Kidney (tissue), 14 donors: ENCODE data around the gene DDX27. TPM values are rescaled to one million over a fixed set of nuclear protein-coding genes. Genes with fewer than 3 reads are reported as not detected.

Experiments used
- DNase-seq, 5 donors: peaks; one replicate each; pipeline ENCODE4 v3.0.0-alpha.2; 2013 to 2020
- FAIRE-seq: peaks from 2 replicates; lab custom pipeline; 2012; peaks lifted over from hg19 to GRCh38; lab: Jason Lieb, UNC
- H3K27ac ChIP-seq, 2 donors: one replicate each; pipeline ENCODE4 v1.7.0; 2013; ENCODE audit warnings: low read depth in 2 of 2, low read length in 2 of 2, inconsistent platforms in 1 of 2
- H3K27me3 ChIP-seq: one replicate; pipeline ENCODE4 v1.7.1; 2013; ENCODE audit warnings: low read length, inconsistent platforms; ENCODE audit not compliant: control insufficient read depth, insufficient read depth
- H3K36me3 ChIP-seq, 3 donors: one replicate each; pipeline versions ENCODE4 v1.7.0 to v1.7.1; 2013; ENCODE audit warnings: low read length in 3 of 3, control low read depth in 1 of 3, inconsistent platforms in 1 of 3; ENCODE audit not compliant: insufficient read depth in 3 of 3, control insufficient read depth in 2 of 3
- H3K4me1 ChIP-seq, 3 donors: one replicate each; pipeline versions ENCODE4 v1.7.0 to v1.7.1; 2013; ENCODE audit warnings: low read length in 3 of 3, inconsistent platforms in 1 of 3, low read depth in 1 of 3; ENCODE audit not compliant: control insufficient read depth in 2 of 3, insufficient read depth in 2 of 3
- H3K4me3 ChIP-seq, 3 donors: one replicate each; pipeline versions ENCODE4 v1.7.0 to v1.8.1; 2013; ENCODE audit warnings: low read length in 3 of 3, control low read depth in 1 of 3, inconsistent platforms in 1 of 3
- H3K9ac ChIP-seq, 3 donors: one replicate each; pipeline versions ENCODE4 v1.7.0 to v1.7.1; 2013; ENCODE audit warnings: low read length in 3 of 3, control low read depth in 1 of 3, inconsistent platforms in 1 of 3
- H3K9me3 ChIP-seq, 3 donors: one replicate each; pipeline versions ENCODE4 v1.7.0 to v1.7.1; 2013; ENCODE audit warnings: low read length in 3 of 3, control low read depth in 1 of 3, inconsistent platforms in 1 of 3; ENCODE audit not compliant: control insufficient read depth in 2 of 3, insufficient read depth in 1 of 3
- CTCF ChIP-seq: IDR thresholded peaks from 3 replicates; pipeline ENCODE4 v1.5.1; 2012; ENCODE audit warnings: mild to moderate bottlenecking, moderate library complexity, borderline replicate concordance; ENCODE audit not compliant: insufficient read depth; ENCODE audit errors: extremely low read depth
- intact Hi-C: fragments of 100-400 bp; cut with DNase I; formaldehyde crosslinking; loops from one replicate; pipeline ENCODE4 v1.11.1; 2022
- polyA plus RNA-seq: library from polyadenylated mRNA; stranded (reverse); fragments of 350-450 nt; fragmentation: Illumina TruSeq; extraction: RNeasy Lipid Tissue Mini Kit (QIAGEN cat#74804); gene quantifications from one replicate; pipeline ENCODE4 v1.2.3, GENCODE V29; 2014; ENCODE audit warnings: low read depth, low replicate concordance; ENCODE audit not compliant: insufficient read depth
- total RNA-seq: library from RNA; stranded (reverse); fragmentation: NEBNext Ultra II Directional; extraction: Animal tissue kit (Norgen Biotek cat#: 25700); gene quantifications from one replicate; pipeline ENCODE4 v1.2.1, GENCODE V29; 2021
- donor health status: control.
- donor health status: control.
- donor health status: control.
- donor health status: control.
- donor health status: control.
- donor health status: DM: yes; HTN: yes; CAD: no.
- donor health status: Normal renal cell carcinoma (clear cell type).

The DDX27 gene
- total and polyA plus RNA-seq, 2 donors from 2014 or later: 22.8 to 30.6 TPM

DNA sequence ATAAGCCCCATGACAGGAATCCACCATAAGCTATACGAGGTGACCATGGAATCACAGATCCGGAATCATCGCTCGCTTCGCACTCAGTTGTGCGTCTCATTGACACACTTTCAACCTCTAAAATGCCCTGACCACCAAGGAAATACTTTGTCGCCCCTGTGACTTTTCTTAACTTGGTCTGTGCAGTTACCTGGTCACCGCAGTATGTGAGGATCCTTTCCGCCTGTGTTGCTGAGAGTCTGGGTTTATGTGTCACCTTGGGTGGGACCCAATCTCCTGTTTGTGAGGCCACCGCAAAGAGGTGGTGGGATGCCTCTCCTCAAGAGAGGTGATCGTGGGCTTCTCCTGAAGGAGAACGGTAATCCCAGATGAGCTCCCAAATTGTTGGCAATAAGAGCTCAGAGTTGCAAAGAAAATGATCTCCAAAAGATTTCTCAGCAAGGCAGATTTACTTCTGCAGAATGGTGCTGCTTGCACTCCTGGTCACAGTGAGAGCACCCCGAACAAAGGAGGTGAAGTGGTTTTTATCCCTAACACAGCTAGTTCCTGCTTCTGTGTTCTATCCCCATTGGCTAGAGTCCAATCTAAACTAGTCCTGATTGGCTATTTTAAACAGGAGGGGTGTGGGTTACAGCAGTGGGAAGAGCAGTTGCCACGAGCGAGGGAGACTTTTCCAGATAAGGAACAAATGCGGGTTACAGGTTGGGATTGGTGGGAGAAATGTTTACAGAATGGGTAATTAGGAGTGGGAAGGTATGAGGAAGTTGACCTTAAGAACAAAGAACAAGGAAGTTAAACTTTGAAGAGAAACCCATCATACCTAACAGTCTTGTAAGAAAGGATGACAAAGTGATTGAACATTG is 67.7 kb downstream of the DDX27 start:
- Histone ChIP-seq H3K27me3 (no peaks in the 10 kb centered on the region), H3K4me1 (peaks cover 0 to 8% (median 0%) of the 10 kb centered on the region in 3 donors), H3K36me3 (peaks cover 66 to 91% (median 72%) of the 10 kb centered on the region in 3 donors), H3K27ac (no peak overlapping the region), H3K9me3 (peaks cover 12 to 36% (median 22%) of the 10 kb centered on the region in 3 donors), H3K4me3 (no peak overlapping the region), H3K9ac (no peak overlapping the region)
- intact Hi-C loops: no loop called here
- FAIRE-seq (no peak), DNase-seq (no peak)
- no peak for TF ChIP-seq CTCF

DNA sequence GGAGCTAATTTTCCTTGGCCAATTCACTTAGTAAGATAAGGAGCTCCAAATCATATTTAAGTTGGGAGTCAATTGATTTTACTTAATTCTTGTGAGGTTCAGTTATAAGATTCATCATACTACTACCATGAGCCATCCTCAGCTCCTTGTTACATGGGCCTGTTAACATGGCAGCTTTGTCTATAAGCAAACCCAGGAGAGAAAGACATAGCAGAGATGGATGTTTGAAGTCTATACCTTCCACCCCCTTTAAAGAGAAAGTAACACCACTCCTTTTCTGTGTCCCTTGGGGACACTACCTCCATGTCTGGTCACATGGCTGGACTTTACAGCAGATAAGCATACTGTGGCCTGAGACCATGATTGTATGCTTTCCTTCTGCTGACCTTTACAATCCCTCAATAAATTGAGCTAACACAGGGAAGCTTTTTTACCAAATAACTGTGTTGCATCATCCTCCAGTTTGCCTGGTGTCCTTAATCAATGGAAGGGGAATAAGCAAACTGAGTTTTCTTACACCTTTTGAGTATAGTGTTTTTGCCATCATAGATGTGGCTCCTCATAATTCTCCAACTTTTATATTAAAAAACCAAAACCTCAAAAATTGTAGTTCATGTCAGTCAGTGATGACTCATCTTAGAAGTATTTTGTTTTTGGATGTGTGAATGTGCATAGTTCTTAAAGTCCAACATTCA is 68.5 kb downstream of the DDX27 start:
- peaks cover 0 to 4% (median 0%) of the 10 kb centered on the region in 3 donors for H3K4me1 ChIP-seq
- DNase-seq (no peak), FAIRE-seq (no peak)
- H3K27me3 ChIP-seq: no peaks in the 10 kb centered on the region
- peaks cover 8 to 33% (median 22%) of the 10 kb centered on the region in 3 donors for H3K9me3 ChIP-seq
- H3K4me3 ChIP-seq: no peak overlapping the region
- intact Hi-C loops: no loop called here
- H3K27ac ChIP-seq: no peak overlapping the region
- TF ChIP-seq CTCF: no peak
- no peak overlapping the region for H3K9ac ChIP-seq
- peaks cover 58 to 83% (median 68%) of the 10 kb centered on the region in 3 donors for H3K36me3 ChIP-seq

GRCh38 chr20:49288250-49288751 is 69.1 kb downstream of the DDX27 start:
- DNase-seq: no peak
- Histone ChIP-seq H3K4me3 (no peak overlapping the region), H3K4me1 (peaks cover 0 to 3% (median 0%) of the 10 kb centered on the region in 3 donors), H3K9me3 (peaks cover 6 to 27% (median 22%) of the 10 kb centered on the region in 3 donors), H3K27ac (no peak overlapping the region), H3K9ac (no peak overlapping the region), H3K27me3 (no peaks in the 10 kb centered on the region), H3K36me3 (peaks cover 52 to 77% (median 65%) of the 10 kb centered on the region in 3 donors)
- no peak for TF ChIP-seq CTCF
- no peak for FAIRE-seq
- intact Hi-C loops: no loop called here
